ENCODE measurements around the gene GREB1L. TPM values are rescaled to one million over a fixed set of nuclear protein-coding genes. Genes with fewer than 3 reads are reported as not detected.

The GREB1L gene
- polyA plus RNA-seq, 1 of the 3 experiments (the other 2 are of a cell fraction): under 0.01 TPM

- ChIA-PET POLR2A (no interaction called here), CTCF (interaction anchor here (2.0 kb wide), 1 partner anchor 14 kb away, joined by 11 read pairs; no protein-coding TSS in a partner anchor)
- Histone ChIP-seq H3K4me3 (ENCODE audit: low read depth in 2 of 2, low read length in 1 of 2) (no peak overlapping the region), H3K36me3 (replicated peaks in 1 of 2; ENCODE audit: control insufficient read depth in 1 of 2, insufficient read depth in 2 of 2, low read length in 1 of 2) (no peaks in the 10 kb centered on the region), H3K4me2 (no peak overlapping the region), H3F3A (replicated peaks; ENCODE audit: insufficient read depth) (no peaks in the 10 kb centered on the region), H3K9me3 (no peaks in the 10 kb centered on the region), H3K27ac (ENCODE audit: low read depth in 2 of 2, low read length in 1 of 2) (no peak overlapping the region), H3K27me3 (ENCODE audit: insufficient read depth) (peaks cover 6% of the 10 kb centered on the region; the same call in 1 of the 2 replicates), H3K79me2 (ENCODE audit: insufficient read depth) (no peaks in the 10 kb centered on the region), H3K9ac (no peak overlapping the region), H3K4me1 (ENCODE audit: control insufficient read depth in 1 of 2, insufficient read depth in 2 of 2, low read depth in 1 of 2, low read length in 1 of 2) (no peaks in the 10 kb centered on the region), H3K9me2 (no peaks in the 10 kb centered on the region), H4K20me1 (ENCODE audit: insufficient read depth) (no peaks in the 10 kb centered on the region), H2AFZ (ENCODE audit: low read depth) (no peak overlapping the region)
- no peak for DNase-seq
- WGBS (ENCODE audit: low lambda C conversion rate): 26% methylated on average over 2 of the region's 2 CpGs
- no peak for TF ChIP-seq TAF1 (IDR thresholded peaks at IDR 0.05; ENCODE audit: borderline replicate concordance, low read depth, low read length)
- TF ChIP-seq RAD21 (IDR thresholded peaks at IDR 0.05; ENCODE audit: low read length): no peak
- TF ChIP-seq FOSL2 (IDR thresholded peaks at IDR 0.05; ENCODE audit: borderline replicate concordance, low read depth): no peak
- TF ChIP-seq MEF2A (IDR thresholded peaks at IDR 0.05; ENCODE audit: borderline replicate concordance, low read depth): no peak
- no peak for TF ChIP-seq NFIC (IDR thresholded peaks at IDR 0.05; ENCODE audit: borderline replicate concordance)
- TF ChIP-seq, protein P1, sequence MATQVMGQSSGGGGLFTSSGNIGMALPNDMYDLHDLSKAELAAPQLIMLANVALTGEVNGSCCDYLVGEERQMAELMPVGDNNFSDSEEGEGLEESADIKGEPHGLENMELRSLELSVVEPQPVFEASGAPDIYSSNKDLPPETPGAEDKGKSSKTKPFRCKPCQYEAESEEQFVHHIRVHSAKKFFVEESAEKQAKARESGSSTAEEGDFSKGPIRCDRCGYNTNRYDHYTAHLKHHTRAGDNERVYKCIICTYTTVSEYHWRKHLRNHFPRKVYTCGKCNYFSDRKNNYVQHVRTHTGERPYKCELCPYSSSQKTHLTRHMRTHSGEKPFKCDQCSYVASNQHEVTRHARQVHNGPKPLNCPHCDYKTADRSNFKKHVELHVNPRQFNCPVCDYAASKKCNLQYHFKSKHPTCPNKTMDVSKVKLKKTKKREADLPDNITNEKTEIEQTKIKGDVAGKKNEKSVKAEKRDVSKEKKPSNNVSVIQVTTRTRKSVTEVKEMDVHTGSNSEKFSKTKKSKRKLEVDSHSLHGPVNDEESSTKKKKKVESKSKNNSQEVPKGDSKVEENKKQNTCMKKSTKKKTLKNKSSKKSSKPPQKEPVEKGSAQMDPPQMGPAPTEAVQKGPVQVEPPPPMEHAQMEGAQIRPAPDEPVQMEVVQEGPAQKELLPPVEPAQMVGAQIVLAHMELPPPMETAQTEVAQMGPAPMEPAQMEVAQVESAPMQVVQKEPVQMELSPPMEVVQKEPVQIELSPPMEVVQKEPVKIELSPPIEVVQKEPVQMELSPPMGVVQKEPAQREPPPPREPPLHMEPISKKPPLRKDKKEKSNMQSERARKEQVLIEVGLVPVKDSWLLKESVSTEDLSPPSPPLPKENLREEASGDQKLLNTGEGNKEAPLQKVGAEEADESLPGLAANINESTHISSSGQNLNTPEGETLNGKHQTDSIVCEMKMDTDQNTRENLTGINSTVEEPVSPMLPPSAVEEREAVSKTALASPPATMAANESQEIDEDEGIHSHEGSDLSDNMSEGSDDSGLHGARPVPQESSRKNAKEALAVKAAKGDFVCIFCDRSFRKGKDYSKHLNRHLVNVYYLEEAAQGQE (IDR thresholded peaks at IDR 0.05; ENCODE audit: low read depth, low read length): no peak
- TF ChIP-seq USF2 (IDR thresholded peaks at IDR 0.05; ENCODE audit: borderline replicate concordance, low read depth, low read length): no peak
- TF ChIP-seq TEAD4 (IDR thresholded peaks at IDR 0.05; ENCODE audit: borderline replicate concordance, insufficient read depth): no peak
- TF ChIP-seq GATA2 (CRISPR knock-in tag; IDR thresholded peaks at IDR 0.05): no peak
- no peak for TF ChIP-seq FOXM1 (IDR thresholded peaks at IDR 0.05; ENCODE audit: low read depth)
- no peak for TF ChIP-seq RCOR1 (IDR thresholded peaks at IDR 0.05; ENCODE audit: low read length)
- TF ChIP-seq USF1 (IDR thresholded peaks at IDR 0.05; ENCODE audit: borderline replicate concordance, low read depth): no peak
- TF ChIP-seq YY1 (IDR thresholded peaks at IDR 0.05; ENCODE audit: low read depth): no peak
- no peak for TF ChIP-seq POLR2AphosphoS5 (IDR thresholded peaks at IDR 0.05; ENCODE audit: low read depth, low read length)
- no peak for TF ChIP-seq RXRA (IDR thresholded peaks at IDR 0.05; ENCODE audit: borderline replicate concordance, low read depth)
- TF ChIP-seq EZH2phosphoT487 (IDR thresholded peaks at IDR 0.05; ENCODE audit: borderline replicate concordance, low read depth): no peak
- TF ChIP-seq MAX (IDR thresholded peaks at IDR 0.05; ENCODE audit: low read depth): no peak
Observed at GRCh38 chr18:21474621-21475020, 232.6 kb downstream of the GREB1L start.

Measured in SK-N-SH (cell line).